Measurements from ENCODE around the gene FREM3.

GRCh38 chr4:143564472-143564871 is 136.0 kb downstream of the FREM3 start:
- TF ChIP-seq CTCF (IDR thresholded peaks at IDR 0.05) (no peak), MAX (IDR thresholded peaks at IDR 0.05; ENCODE audit: low read depth) (no peak), SMC3 (IDR thresholded peaks at IDR 0.05; ENCODE audit: low read depth, low read length) (no peak), RFX5 (IDR thresholded peaks at IDR 0.05; ENCODE audit: low read length) (no peak), TAF1 (IDR thresholded peaks at IDR 0.05; ENCODE audit: borderline replicate concordance, low read depth, low read length) (no peak), YY1 (IDR thresholded peaks at IDR 0.05; ENCODE audit: low read depth) (no peak), REST (IDR thresholded peaks at IDR 0.05; ENCODE audit: low read depth, low read length) (no peak), RAD21 (IDR thresholded peaks at IDR 0.05; ENCODE audit: low read length) (no peak), RXRA (IDR thresholded peaks at IDR 0.05; ENCODE audit: borderline replicate concordance, low read depth) (no peak), POLR2AphosphoS5 (IDR thresholded peaks at IDR 0.05; ENCODE audit: low read depth, low read length) (no peak)

All from SK-N-SH (cell line).